ENCODE results near the gene PRDM2. TPM values are rescaled to one million over a fixed set of nuclear protein-coding genes. Genes with fewer than 3 reads are reported as not detected.

Gene PRDM2
- polyA plus RNA-seq, 1 donor (not counting 4 experiments of a cell fraction or from before 2014, with no cell fraction given): 13.8 TPM

DNA sequence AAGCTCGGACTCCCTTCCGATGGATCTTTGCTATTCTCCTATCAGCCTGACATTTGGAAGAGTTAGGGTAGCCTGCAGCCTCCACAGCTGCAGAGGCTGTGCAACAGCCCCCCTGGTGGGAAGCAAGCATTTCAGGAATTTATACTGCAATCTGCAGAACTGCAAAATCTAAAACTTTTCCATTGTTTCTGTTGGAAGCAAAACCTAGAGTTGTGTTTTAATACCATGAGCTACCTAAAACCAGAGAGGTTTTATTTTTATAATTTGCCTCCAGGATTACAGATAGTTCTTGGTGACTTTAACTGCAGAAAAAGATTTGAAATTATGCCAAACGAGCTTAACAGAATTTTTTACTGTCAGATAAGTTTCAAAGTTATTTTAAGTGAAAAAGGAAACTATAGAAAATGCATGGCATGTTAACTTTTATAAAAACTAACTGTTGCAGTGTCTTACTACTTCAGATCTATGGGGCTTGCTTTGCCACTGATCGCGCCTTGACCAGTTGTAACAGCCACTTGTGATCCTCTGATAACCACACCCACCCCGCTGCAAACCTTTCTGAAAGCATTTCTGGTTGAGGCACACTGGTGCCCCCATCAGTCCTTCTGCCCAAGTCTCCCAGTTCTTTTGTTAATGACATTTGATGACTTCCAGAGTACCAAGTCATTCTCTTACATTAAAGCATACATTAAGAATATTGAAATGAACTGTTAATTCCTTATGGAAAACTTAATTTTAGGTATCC lies 64.8 kb downstream of the PRDM2 start:
- Histone ChIP-seq H3K79me2 (ENCODE audit: control insufficient read depth, insufficient read depth, low read length) (peaks cover 95% of the 10 kb centered on the region), H3K27me3 (ENCODE audit: control insufficient read depth, extremely low read depth, insufficient read depth, low read length) (no peaks in the 10 kb centered on the region), H3K27ac (ENCODE audit: control insufficient read depth, insufficient read depth, low read length) (no peak overlapping the region), H3K36me3 (ENCODE audit: control insufficient read depth in 2 of 2, extremely low read depth in 1 of 2, insufficient read depth in 2 of 2, low read length in 2 of 2) (peaks cover 1 to 11% of the 10 kb centered on the region in 2 experiments), H2AFZ (ENCODE audit: control insufficient read depth, low read length) (no peak overlapping the region), H3K9ac (ENCODE audit: control insufficient read depth, extremely low read depth, insufficient read depth, low read length) (no peak overlapping the region), H3K4me3 (ENCODE audit: control insufficient read depth in 2 of 3, extremely low read depth in 1 of 3, insufficient read depth in 2 of 3, low read depth in 1 of 3, low read length in 3 of 3) (no peak overlapping the region), H4K20me1 (ENCODE audit: control insufficient read depth, extremely low read depth, insufficient read depth, low read length) (peaks cover 17% of the 10 kb centered on the region), H3K9me3 (ENCODE audit: control insufficient read depth, low read depth, low read length) (no peaks in the 10 kb centered on the region), H3K4me2 (ENCODE audit: control insufficient read depth, extremely low read depth, insufficient read depth, low read depth, low read length) (no peak overlapping the region), H3K9me1 (ENCODE audit: control insufficient read depth, extremely low read depth, insufficient read depth, low read length) (peaks cover 6% of the 10 kb centered on the region), H3K4me1 (ENCODE audit: control insufficient read depth, extremely low read depth, insufficient read depth, low read length) (peaks cover 39% of the 10 kb centered on the region)
- no peak for FAIRE-seq
- dilution Hi-C loops (cut with MboI; ENCODE audit: extremely low pct_ligation_motif_present, low sequenced_read_pairs): no loop called here
- DNase-seq (ENCODE audit: low read depth, low spot score): no peak
- TF ChIP-seq EZH2 (IDR thresholded peaks at IDR 0.05; ENCODE audit: low read length) (no peak), CTCF (optimal IDR thresholded peaks at IDR 0.05 in 1 of 3, IDR thresholded peaks at IDR 0.05 in 1 of 3, conservative IDR thresholded peaks at IDR 0.05 in 1 of 3; ENCODE audit: extremely low read depth in 1 of 3, insufficient read depth in 2 of 3, low read length in 3 of 3) (peak in 1 of 3 experiments; percentile 15)

DNA sequence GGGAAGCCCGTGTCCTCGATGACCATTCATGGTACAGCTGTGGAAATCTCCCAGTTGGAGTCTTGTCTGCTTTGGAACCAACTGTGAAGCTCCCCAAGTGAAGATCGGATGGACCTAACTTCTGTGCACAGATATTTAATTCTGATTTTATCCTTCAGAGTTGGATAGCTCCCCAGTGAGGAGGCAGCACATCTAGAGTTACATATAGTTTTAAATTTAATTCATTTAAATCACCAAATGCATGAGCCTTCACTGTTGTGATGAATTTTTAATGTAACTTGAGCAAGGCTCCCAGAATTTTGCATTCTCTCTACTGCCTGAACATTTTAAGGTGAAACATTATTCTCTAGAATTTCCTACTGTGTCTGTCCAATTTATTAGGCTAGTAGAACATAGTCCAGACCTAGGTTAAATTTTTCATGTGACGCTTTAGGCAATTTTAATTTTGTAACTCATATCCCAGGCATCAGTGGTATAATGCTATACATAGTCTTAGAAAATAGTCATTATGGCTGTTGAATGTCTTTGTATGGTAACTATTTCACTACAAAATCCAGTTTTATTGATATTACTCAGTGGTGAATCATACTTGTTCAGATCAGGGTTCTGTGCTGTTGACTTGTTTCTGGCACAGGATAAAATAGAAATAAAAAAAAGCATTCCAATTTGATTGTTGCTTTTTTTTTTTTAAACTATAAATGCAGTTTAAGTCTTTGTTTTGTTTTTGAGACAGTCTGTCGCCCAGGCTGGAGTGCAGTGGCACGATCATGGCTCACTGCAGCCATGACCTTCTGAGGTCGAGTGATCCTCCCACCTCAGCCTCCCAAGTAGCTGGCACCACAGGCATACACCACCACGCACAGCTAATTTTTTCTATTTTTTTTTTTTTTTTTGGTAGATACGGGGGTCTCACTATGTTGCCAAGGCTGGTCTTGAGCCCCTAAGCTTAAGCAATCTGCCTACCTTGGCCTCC lies 66.9 kb downstream of the PRDM2 start:
- dilution Hi-C loops (cut with MboI; ENCODE audit: extremely low pct_ligation_motif_present, low sequenced_read_pairs): no loop called here
- Histone ChIP-seq H3K4me3 (ENCODE audit: control insufficient read depth in 2 of 3, extremely low read depth in 1 of 3, insufficient read depth in 2 of 3, low read depth in 1 of 3, low read length in 3 of 3) (no peak overlapping the region), H3K36me3 (ENCODE audit: control insufficient read depth in 2 of 2, extremely low read depth in 1 of 2, insufficient read depth in 2 of 2, low read length in 2 of 2) (peaks cover 0 to 11% of the 10 kb centered on the region in 2 experiments), H3K27me3 (ENCODE audit: control insufficient read depth, extremely low read depth, insufficient read depth, low read length) (no peaks in the 10 kb centered on the region), H3K79me2 (ENCODE audit: control insufficient read depth, insufficient read depth, low read length) (peaks cover 94% of the 10 kb centered on the region), H4K20me1 (ENCODE audit: control insufficient read depth, extremely low read depth, insufficient read depth, low read length) (peaks cover 22% of the 10 kb centered on the region), H2AFZ (ENCODE audit: control insufficient read depth, low read length) (no peak overlapping the region), H3K9ac (ENCODE audit: control insufficient read depth, extremely low read depth, insufficient read depth, low read length) (no peak overlapping the region), H3K27ac (ENCODE audit: control insufficient read depth, insufficient read depth, low read length) (no peak overlapping the region), H3K9me1 (ENCODE audit: control insufficient read depth, extremely low read depth, insufficient read depth, low read length) (peaks cover 6% of the 10 kb centered on the region), H3K4me1 (ENCODE audit: control insufficient read depth, extremely low read depth, insufficient read depth, low read length) (peaks cover 25% of the 10 kb centered on the region), H3K9me3 (ENCODE audit: control insufficient read depth, low read depth, low read length) (no peaks in the 10 kb centered on the region), H3K4me2 (ENCODE audit: control insufficient read depth, extremely low read depth, insufficient read depth, low read depth, low read length) (no peak overlapping the region)
- FAIRE-seq (no peak), DNase-seq (ENCODE audit: low read depth, low spot score) (no peak)
- no peak for TF ChIP-seq CTCF (optimal IDR thresholded peaks at IDR 0.05 in 1 of 3, IDR thresholded peaks at IDR 0.05 in 1 of 3, conservative IDR thresholded peaks at IDR 0.05 in 1 of 3; ENCODE audit: extremely low read depth in 1 of 3, insufficient read depth in 2 of 3, low read length in 3 of 3)
- TF ChIP-seq EZH2 (IDR thresholded peaks at IDR 0.05; ENCODE audit: low read length): no peak

Data from keratinocyte (primary cell).